ENCODE data around the gene SMARCA5.
"Not testable (repeated sequence)": the region's sequence is repeated elsewhere in the genome, so short reads cannot be mapped to it uniquely, and the experiment has no call there.

The SMARCA5 gene, protein sequence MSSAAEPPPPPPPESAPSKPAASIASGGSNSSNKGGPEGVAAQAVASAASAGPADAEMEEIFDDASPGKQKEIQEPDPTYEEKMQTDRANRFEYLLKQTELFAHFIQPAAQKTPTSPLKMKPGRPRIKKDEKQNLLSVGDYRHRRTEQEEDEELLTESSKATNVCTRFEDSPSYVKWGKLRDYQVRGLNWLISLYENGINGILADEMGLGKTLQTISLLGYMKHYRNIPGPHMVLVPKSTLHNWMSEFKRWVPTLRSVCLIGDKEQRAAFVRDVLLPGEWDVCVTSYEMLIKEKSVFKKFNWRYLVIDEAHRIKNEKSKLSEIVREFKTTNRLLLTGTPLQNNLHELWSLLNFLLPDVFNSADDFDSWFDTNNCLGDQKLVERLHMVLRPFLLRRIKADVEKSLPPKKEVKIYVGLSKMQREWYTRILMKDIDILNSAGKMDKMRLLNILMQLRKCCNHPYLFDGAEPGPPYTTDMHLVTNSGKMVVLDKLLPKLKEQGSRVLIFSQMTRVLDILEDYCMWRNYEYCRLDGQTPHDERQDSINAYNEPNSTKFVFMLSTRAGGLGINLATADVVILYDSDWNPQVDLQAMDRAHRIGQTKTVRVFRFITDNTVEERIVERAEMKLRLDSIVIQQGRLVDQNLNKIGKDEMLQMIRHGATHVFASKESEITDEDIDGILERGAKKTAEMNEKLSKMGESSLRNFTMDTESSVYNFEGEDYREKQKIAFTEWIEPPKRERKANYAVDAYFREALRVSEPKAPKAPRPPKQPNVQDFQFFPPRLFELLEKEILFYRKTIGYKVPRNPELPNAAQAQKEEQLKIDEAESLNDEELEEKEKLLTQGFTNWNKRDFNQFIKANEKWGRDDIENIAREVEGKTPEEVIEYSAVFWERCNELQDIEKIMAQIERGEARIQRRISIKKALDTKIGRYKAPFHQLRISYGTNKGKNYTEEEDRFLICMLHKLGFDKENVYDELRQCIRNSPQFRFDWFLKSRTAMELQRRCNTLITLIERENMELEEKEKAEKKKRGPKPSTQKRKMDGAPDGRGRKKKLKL

GRCh38 chr4:143513314-143514168, at the start of gene SMARCA5:
SMARCA5 (plus strand) TSS chr4:143513702; CDS start chr4:143513925, 223 bp downstream.
- peak; percentile 94 for DNase-seq

GRCh38 chr4:143473334-143474126, 40.0 kb upstream of the SMARCA5 start:
- no peak for DNase-seq

GRCh38 chr4:143477487-143477886, 36.0 kb upstream of the SMARCA5 start:
- DNase-seq: no peak

DNA sequence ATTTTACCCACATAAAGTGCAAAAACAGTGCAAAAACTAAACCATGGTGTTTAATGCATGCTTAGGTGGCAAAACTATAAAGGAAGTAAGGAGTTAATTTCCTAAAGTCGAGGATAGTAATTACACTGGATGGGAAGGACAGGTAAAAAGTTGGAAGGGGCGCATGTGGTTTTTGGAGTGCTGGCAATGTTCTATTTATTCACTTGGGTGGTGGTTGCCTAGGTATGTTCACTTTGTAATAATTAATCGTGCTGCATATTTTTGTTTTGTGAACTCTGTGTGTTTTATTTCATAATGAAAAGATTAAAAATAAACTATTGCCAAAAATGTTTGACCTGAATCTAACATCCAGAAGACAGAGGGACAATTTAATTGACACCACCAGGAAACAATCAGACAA, 32.1 kb upstream of the SMARCA5 start:
- DNase-seq: no peak

DNA sequence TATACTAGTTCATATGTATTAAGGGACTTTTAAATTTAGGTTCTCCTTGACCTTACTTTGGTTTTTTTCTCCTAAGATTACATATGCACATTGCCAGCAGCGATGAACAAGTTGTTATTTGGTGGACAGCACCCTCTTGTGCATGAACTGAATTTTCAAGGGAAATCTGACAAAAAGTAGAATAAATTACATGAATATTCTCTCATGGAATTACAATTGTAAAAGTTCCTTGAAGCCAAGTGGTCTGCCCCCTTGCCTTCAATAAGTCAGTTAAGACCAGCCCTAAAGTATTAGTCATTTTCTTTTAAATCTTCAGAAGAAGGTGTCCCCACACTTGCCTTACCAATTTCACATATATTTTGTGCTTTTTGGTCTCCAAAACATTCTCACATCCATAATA, 30.7 kb upstream of the SMARCA5 start:
- DNase-seq: peak; percentile 21

DNA sequence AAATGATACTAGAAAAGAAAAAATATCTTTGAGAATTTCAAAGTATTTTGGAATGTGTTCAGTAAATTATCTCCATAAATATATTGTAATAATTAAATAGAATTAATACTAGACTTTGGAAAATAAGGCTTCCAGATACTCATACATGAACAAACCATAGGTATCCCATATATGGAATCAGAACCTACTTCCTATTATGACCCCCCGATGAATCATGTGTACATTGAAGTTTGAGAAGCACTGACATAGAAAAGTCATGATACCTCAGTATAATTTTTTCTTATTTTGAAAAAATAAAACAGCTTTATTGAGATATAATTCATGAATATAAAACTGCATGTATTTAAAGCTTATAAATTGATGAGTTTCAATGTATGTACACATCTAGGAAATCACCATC, 27.2 kb upstream of the SMARCA5 start:
- no peak for DNase-seq

GRCh38 chr4:143488687-143489086, 24.8 kb upstream of the SMARCA5 start:
- no peak for DNase-seq

GRCh38 chr4:143489106-143489505, 24.4 kb upstream of the SMARCA5 start:
- DNase-seq: no peak

DNA sequence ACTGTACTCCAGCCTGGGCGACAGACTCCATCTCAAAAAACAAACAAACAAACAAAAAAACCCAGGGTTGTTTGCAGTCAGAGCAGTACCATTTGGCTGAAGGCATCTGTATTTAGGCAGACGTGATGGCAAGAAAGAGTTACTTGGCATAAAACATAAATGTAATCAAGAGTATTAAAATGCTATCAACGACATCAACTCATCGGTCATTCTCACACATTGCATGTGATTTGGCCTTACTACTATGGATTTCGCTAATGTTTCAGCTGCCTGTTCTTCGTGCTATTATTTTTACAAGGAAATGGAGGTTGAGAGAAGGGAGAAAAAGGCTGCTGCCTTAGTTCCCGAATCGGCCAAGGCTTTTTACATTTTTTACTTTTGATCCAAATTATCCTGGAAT, 15.5 kb upstream of the SMARCA5 start:
- DNase-seq: no peak

GRCh38 chr4:143502231-143502630, 11.3 kb upstream of the SMARCA5 start:
- DNase-seq: no peak

DNA sequence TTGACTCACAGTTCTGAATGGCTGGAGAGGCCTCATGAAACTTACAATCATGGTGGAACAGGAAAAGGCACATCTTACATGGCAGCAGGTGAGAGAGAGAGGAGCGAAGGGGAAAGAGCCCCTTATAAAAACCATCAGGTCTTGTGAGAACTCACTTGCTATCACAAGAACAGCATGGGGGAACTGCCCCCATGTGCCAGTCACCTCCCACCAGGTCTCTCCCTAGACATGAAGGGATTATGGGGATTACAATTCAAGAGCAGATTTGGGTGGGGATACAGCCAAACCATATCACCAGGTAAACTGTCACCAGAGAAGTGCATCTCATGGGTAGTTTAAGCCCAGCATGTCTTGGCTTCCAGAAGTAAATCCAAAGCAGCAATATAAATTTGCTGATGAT, 7.5 kb upstream of the SMARCA5 start:
- DNase-seq: no peak

GRCh38 chr4:143511906-143512305, 1.6 kb upstream of the SMARCA5 start:
- DNase-seq: no peak

DNA sequence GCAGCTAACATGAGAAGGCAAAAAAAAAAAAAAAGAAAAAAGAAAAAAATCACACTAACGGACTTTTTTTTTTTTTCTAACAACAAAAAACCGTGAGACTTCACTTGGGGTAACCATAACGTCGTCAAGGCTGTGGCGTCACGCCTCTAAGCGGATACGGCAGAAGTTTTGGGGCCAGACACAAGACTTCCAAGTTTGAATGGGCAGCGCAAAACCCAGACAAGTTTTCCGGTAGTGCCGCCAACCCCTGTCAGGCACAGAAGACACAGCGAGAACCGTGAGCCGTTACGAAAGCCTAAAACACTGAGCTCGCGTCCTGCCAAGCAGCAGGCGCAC, 556 bp upstream of the SMARCA5 start:
- no peak for DNase-seq

DNA sequence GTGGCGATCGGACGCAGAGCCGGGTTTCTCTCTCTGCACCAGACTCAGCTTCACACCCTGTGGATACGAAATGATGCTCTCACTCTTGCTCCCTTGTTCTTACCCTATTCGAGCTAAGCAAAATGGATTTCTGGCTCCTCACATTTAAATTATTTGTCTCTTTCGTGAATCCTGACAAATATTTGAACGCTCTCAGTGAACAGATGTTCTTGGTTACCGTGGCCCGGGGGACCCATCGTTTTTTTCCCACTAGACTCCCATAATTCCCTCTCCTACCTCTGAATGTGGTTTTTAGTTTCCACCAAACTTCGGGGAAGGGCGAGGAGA, 630 bp downstream of the SMARCA5 start:
- no peak for DNase-seq

GRCh38 chr4:143514497-143514896, 995 bp downstream of the SMARCA5 start:
- DNase-seq: peak; percentile 2

DNA sequence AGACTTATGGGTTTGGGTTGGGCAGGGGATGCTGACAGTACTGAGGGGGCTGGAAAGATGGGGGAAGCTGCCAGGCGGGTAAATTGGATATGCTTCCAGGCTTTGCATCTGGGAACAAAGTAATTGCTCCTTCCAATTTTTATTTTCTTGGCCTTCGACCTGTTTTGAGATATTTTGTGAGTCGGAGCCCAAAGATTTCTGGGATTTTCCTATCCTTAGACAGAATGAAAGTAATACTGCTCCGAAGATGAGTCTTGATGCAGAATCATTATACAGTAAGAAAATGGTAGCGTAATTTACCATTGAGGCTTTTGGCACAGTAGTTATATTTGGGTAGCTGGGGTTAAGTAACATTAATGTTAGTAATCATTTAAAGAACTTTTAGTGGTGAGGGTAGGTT, 1.4 kb downstream of the SMARCA5 start:
- no peak for DNase-seq

- no peak for DNase-seq
These were observed 2.4 kb downstream of the SMARCA5 start for GRCh38 chr4:143515905-143516304.

DNA sequence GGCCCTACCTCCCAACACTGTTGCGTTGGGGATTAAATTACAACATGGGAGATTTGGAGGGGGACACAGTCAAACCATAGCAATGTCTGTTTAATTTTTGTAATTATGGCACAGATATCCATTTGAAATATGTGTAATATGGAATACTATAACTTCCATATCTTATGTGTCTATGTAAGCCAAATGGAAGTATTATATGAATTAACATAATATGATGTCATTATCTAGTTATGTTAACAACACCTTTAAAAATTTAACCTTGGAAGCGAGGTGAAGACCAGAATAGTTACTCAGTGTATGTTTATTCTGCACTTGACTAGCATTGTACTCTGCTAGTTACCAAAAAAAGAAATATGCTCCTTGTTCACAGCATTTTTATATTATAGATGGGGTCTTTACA, 4.3 kb downstream of the SMARCA5 start:
- DNase-seq: no peak

DNA sequence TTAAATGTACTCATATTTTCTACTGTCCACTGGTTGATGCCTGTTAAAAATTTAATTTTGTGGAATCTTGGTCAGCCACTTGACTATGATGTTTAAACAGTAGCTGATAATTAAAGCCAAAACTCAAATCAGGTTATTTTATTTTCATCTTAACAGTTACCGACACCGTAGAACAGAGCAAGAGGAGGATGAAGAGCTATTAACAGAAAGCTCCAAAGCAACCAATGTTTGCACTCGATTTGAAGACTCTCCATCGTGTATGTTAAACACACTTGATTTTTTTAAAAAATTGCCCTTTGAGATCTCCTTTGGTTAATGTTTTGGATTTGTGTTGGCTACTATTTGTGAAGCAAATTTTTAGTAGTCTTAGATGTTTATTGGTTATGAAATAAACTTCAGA, 10.7 kb downstream of the SMARCA5 start:
- no peak for DNase-seq

- DNase-seq: not testable (repeated sequence)
These were observed 14.5 kb downstream of the SMARCA5 start for GRCh38 chr4:143528046-143528445.

- DNase-seq: no peak
These were observed 17.9 kb downstream of the SMARCA5 start for GRCh38 chr4:143531380-143531779.

Data from NCI-H1436 (cell line).